RWPE1 (cell line): ENCODE data around the gene RARB.

Source experiments
- CTCF ChIA-PET: fragments of 350-600 bp; sonication (Branson Sonifier 250); formaldehyde crosslinking; extraction: SDS; loops from one replicate; lab custom pipeline; 2021; lab: Yijun Ruan, JAX
- POLR2A ChIA-PET: fragments of 400-600 bp; formaldehyde crosslinking; extraction: SDS; loops from one replicate; lab custom pipeline; 2020; ENCODE audit warnings: antibody characterized with exemption; ENCODE audit not compliant: low non-redundant PET; lab: Yijun Ruan, JAX
- DNase-seq: peaks from one replicate; pipeline ENCODE4 v3.0.0; 2012; ENCODE audit warnings: low spot score
- H3K27ac ChIP-seq: fragments of 450-650 bp; 2 replicates; pipeline ENCODE4 v1.5.1; 2017
- TF ChIP-seq, protein P1 (sequence below): fragments of 450-650 bp; conservative IDR thresholded peaks from 2 replicates; pipeline ENCODE4 v1.5.1; 2017; ENCODE audit warnings: low read depth, mild to moderate bottlenecking

RARB gene

DNA sequence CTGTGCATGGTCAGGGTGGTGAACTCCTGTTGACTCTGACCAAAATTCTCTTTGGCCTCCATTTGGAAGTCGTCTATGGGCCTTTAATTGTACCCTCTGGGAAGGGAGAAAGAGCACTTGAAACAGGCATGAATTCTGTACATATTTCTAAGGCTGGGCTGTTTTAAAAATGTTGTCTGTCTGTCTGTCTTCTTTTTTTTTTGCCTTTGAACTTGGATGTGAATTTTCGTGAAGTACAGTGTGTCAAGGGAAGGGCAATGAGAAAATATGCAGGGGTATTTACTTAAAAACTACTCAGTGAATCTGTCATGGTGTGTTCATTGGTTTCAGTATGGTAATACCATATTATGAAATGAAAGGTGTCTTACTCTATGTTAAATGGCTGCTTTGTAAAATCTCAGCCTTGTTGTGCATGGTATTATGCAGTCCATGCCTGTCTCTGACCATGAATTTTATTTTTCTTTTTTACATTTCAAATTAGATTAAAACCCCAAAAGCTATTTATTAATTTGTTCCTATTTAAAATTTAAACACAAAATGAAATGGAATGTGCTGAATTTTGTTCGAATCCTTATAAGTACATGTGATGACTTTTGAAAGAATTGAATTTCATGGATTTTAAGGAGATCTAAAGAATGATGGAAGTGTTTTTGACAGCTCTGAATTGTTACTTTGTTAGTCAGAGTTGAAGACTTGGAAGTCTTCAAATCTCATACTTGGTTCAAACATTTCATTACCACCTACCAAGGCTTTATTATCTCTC, 51.1 kb downstream of the RARB start:
- CTCF ChIA-PET, result no interaction called here
- POLR2A ChIA-PET, result no interaction called here
- no peak overlapping the region for H3K27ac ChIP-seq
- DNase-seq, result no peak
- TF ChIP-seq, protein P1, sequence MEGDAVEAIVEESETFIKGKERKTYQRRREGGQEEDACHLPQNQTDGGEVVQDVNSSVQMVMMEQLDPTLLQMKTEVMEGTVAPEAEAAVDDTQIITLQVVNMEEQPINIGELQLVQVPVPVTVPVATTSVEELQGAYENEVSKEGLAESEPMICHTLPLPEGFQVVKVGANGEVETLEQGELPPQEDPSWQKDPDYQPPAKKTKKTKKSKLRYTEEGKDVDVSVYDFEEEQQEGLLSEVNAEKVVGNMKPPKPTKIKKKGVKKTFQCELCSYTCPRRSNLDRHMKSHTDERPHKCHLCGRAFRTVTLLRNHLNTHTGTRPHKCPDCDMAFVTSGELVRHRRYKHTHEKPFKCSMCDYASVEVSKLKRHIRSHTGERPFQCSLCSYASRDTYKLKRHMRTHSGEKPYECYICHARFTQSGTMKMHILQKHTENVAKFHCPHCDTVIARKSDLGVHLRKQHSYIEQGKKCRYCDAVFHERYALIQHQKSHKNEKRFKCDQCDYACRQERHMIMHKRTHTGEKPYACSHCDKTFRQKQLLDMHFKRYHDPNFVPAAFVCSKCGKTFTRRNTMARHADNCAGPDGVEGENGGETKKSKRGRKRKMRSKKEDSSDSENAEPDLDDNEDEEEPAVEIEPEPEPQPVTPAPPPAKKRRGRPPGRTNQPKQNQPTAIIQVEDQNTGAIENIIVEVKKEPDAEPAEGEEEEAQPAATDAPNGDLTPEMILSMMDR, result no peak

GRCh38 chr3:25479727-25480010, 51.6 kb downstream of the RARB start:
- TF ChIP-seq, protein P1, result no peak
- POLR2A ChIA-PET, result no interaction called here
- H3K27ac ChIP-seq, result no peak overlapping the region
- no peak for DNase-seq
- CTCF ChIA-PET, result no interaction called here

GRCh38 chr3:25480811-25481210, 52.7 kb downstream of the RARB start:
- DNase-seq, result no peak
- H3K27ac ChIP-seq, result no peak overlapping the region
- ChIA-PET POLR2A (no interaction called here), CTCF (no interaction called here)
- TF ChIP-seq, protein P1, result no peak

DNA sequence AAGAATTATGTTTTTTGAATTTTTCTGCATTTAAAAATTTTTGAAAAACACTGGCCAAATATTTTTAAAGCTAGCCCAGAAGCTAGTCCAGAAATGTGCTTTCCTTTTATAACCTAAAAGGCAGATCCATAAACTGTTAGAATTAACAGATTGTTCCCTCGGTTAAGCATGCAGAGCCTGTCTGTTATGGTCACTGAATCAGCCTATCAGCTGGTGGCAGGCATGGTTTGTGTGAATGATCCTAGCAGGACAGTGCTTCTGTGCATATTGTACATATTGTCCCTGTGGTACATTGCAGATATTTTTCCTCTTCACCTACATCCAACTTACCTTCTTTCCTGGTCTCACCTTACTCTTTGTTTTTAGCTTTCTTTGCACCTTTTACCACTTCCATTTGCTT, 53.3 kb downstream of the RARB start:
- POLR2A ChIA-PET, result no interaction called here
- TF ChIP-seq, protein P1, result no peak
- CTCF ChIA-PET, result no interaction called here
- H3K27ac ChIP-seq, result no peak overlapping the region
- no peak for DNase-seq

DNA sequence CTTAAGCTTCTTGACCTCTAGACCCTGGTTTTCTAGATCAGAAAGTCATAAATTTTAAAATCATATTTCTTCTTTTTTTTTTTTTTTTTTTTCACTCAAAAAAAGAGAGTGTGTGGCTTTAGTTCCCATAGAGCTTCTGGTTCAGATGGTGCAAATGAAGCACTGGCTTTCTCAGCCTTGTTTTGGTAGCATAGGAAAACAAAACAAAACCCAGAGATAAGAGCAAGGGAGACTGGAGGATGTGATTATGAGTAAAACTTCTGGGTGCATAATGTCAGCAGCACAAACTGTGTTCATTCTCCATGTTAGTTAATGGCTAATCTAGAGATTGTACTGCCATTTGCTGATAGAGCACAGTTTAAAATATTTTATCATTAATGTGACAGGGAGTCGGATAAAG, 55.4 kb downstream of the RARB start:
- DNase-seq, result no peak
- ChIA-PET POLR2A (no interaction called here), CTCF (interaction anchor here (0.6 kb wide), 1 partner anchor 590 kb away, joined by 3 read pairs; no protein-coding TSS in a partner anchor)
- TF ChIP-seq, protein P1, result no peak
- H3K27ac ChIP-seq, result no peak overlapping the region

- CTCF ChIA-PET, result no interaction called here
Measured at GRCh38 chr3:25485673-25486072, 57.6 kb downstream of the RARB start.

More at GRCh38 chr3:25485673-25486072, 57.6 kb downstream of the RARB start:
- no peak for DNase-seq
- H3K27ac ChIP-seq, result no peak overlapping the region
- TF ChIP-seq, protein P1, result no peak
- POLR2A ChIA-PET, result no interaction called here
